Testis (tissue), 3 donors: ENCODE data around the gene AKAP8L. TPM values are rescaled to one million over a fixed set of nuclear protein-coding genes. Genes with fewer than 3 reads are reported as not detected.

Experiments used
- DNase-seq: peaks from one replicate; pipeline ENCODE4 v3.0.0-alpha.2; 2019
- H3K27ac ChIP-seq, 2 donors: fragments of 200-600 bp; sonication (generic); one replicate each; pipeline ENCODE4 v1.5.1; 2019
- H3K27me3 ChIP-seq: fragments of 200-600 bp; sonication (generic); one replicate; pipeline ENCODE4 v1.5.1; 2019
- H3K36me3 ChIP-seq: fragments of 200-600 bp; sonication (generic); one replicate; pipeline ENCODE4 v1.5.1; 2017; ENCODE audit warnings: low read depth; ENCODE audit errors: missing control alignments
- H3K4me1 ChIP-seq: fragments of 200-600 bp; sonication (generic); one replicate; pipeline ENCODE4 v1.5.1; 2019
- H3K4me3 ChIP-seq, 2 donors: fragments of 200-600 bp; sonication (generic); one replicate each; pipeline ENCODE4 v1.5.1; 2017 to 2019
- H3K9me3 ChIP-seq: fragments of 200-600 bp; sonication (generic); one replicate; pipeline ENCODE4 v1.5.1; 2017
- POLR2A ChIP-seq: fragments of 450-650 bp; IDR thresholded peaks from one replicate; pipeline ENCODE4 v1.6.1; 2017; ENCODE audit warnings: antibody characterized with exemption, mild to moderate bottlenecking, moderate library complexity
- WGBS, 2 donors: methylation state at CpG; one replicate each; pipeline ENCODE4 v1.1.5; 2018; 5-methylcytosine and 5-hydroxymethylcytosine counted together
- intact Hi-C: fragments of 100-400 bp; cut with DNase I; formaldehyde crosslinking; loops from one replicate; pipeline ENCODE4 v1.15.1; 2023; ENCODE audit warnings: low total_unique reads
- polyA plus RNA-seq: library from polyadenylated mRNA; stranded (reverse); fragments of 350-450 nt; fragmentation: Illumina TruSeq; extraction: RNeasy Lipid Tissue Mini Kit (QIAGEN cat#74804); gene quantifications from one replicate; pipeline ENCODE4 v1.2.3, GENCODE V29; 2014; ENCODE audit warnings: low read depth, low replicate concordance; ENCODE audit not compliant: insufficient read depth
- total RNA-seq, 2 donors: library from RNA; depleted of rRNA; stranded (reverse); fragments of >200 nt; gene quantifications; one replicate each; pipeline ENCODE4 v1.2.3, GENCODE V29; 2016
- TF ChIP-seq, protein P1 (sequence below), 3 experiments: fragments of 450-650 bp in 2 of 3; fragments of 200-600 bp in 1 of 3; sonication (generic) in 1 of 3; IDR thresholded peaks; one replicate each; pipeline ENCODE4 v1.5.1; 2016 to 2019; ENCODE audit warnings: antibody characterized with exemption in 3 of 3, mild to moderate bottlenecking in 2 of 3, moderate library complexity in 1 of 3

AKAP8L gene
- total and polyA plus RNA-seq, 3 donors from 2014 or later, result 131 to 399 (median 334) TPM

DNA sequence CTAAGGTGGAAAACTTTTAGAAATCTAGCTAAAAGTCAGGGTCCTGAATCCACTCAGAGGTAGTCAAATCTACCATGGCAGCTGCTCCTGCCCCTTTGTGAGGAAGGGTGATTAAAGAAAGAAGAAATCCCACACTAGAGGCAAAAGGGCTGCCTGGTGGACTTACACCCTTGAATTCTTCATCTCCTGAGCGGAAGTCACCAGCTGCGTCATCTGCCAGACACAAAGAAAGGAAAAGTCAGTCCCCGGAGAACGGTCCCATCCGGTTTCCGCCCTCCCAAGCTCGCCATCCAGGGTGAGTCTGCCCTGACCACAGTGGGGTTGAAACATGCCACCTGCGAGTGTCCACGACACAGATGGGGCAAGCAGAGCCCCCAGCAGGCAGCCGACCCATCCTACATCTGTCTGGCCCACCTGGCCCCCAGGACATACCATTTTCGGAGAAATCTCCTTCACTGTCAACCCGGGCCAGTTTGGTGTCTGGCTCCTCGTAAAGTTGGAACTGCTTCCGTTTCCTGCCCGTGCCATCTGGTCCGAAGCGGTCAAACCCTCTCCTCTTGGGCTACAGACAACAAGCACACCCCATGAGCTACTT is 46.9 kb downstream of the AKAP8L start:
- DNase-seq, result no peak
- Histone ChIP-seq H3K9me3 (no peaks in the 10 kb centered on the region), H3K27me3 (no peaks in the 10 kb centered on the region), H3K27ac (no peak overlapping the region), H3K4me1 (peaks cover 31% of the 10 kb centered on the region), H3K36me3 (no peaks in the 10 kb centered on the region), H3K4me3 (no peak overlapping the region)
- intact Hi-C loops, result loop anchor here (10.0 kb wide), 1 partner anchor 117 kb away; no protein-coding TSS in a partner anchor
- TF ChIP-seq POLR2A, result no peak
- TF ChIP-seq, protein P1, sequence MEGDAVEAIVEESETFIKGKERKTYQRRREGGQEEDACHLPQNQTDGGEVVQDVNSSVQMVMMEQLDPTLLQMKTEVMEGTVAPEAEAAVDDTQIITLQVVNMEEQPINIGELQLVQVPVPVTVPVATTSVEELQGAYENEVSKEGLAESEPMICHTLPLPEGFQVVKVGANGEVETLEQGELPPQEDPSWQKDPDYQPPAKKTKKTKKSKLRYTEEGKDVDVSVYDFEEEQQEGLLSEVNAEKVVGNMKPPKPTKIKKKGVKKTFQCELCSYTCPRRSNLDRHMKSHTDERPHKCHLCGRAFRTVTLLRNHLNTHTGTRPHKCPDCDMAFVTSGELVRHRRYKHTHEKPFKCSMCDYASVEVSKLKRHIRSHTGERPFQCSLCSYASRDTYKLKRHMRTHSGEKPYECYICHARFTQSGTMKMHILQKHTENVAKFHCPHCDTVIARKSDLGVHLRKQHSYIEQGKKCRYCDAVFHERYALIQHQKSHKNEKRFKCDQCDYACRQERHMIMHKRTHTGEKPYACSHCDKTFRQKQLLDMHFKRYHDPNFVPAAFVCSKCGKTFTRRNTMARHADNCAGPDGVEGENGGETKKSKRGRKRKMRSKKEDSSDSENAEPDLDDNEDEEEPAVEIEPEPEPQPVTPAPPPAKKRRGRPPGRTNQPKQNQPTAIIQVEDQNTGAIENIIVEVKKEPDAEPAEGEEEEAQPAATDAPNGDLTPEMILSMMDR (IDR thresholded peaks at IDR 0.05), result no peak
- WGBS, 2 donors, result 86 to 90% methylated on average over 11 to 17 of the region's 17 CpGs

GRCh38 chr19:15371119-15371518 is 47.7 kb downstream of the AKAP8L start:
- intact Hi-C loops, result loop anchor here (10.0 kb wide), 1 partner anchor 116 kb away; no protein-coding TSS in a partner anchor
- Histone ChIP-seq H3K4me1 (peaks cover 25% of the 10 kb centered on the region), H3K36me3 (no peaks in the 10 kb centered on the region), H3K27ac (no peak overlapping the region), H3K4me3 (no peak overlapping the region), H3K27me3 (no peaks in the 10 kb centered on the region), H3K9me3 (no peaks in the 10 kb centered on the region)
- no peak for TF ChIP-seq POLR2A
- TF ChIP-seq, protein P1 (IDR thresholded peaks at IDR 0.05), result no peak
- WGBS, 2 donors, result 92 to 97% methylated on average over 7 of the region's 7 CpGs
- no peak for DNase-seq

DNA sequence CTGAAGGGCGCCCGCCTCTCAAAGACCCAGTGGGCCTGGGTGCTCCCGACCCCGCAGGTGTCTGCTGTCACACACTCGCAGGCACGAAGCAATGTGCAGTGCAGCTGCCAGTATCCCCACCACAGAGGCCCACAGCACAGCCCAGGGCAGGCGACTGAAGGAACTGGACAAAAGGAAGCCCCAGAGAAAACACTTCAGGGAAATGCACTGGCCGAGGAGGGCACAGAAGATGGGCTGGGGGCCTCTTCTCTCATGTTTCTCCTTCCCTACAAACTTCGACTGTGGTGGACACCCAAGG is 49.2 kb downstream of the AKAP8L start:
- DNase-seq, result no peak
- Histone ChIP-seq H3K4me3 (no peak overlapping the region), H3K36me3 (no peaks in the 10 kb centered on the region), H3K4me1 (peaks cover 17% of the 10 kb centered on the region), H3K27me3 (no peaks in the 10 kb centered on the region), H3K9me3 (no peaks in the 10 kb centered on the region), H3K27ac (no peak overlapping the region)
- WGBS, 2 donors, result 91 to 95% methylated on average over 3 to 9 of the region's 9 CpGs
- no peak for TF ChIP-seq POLR2A
- TF ChIP-seq, protein P1 (IDR thresholded peaks at IDR 0.05), result no peak
- intact Hi-C loops, result no loop called here

DNA sequence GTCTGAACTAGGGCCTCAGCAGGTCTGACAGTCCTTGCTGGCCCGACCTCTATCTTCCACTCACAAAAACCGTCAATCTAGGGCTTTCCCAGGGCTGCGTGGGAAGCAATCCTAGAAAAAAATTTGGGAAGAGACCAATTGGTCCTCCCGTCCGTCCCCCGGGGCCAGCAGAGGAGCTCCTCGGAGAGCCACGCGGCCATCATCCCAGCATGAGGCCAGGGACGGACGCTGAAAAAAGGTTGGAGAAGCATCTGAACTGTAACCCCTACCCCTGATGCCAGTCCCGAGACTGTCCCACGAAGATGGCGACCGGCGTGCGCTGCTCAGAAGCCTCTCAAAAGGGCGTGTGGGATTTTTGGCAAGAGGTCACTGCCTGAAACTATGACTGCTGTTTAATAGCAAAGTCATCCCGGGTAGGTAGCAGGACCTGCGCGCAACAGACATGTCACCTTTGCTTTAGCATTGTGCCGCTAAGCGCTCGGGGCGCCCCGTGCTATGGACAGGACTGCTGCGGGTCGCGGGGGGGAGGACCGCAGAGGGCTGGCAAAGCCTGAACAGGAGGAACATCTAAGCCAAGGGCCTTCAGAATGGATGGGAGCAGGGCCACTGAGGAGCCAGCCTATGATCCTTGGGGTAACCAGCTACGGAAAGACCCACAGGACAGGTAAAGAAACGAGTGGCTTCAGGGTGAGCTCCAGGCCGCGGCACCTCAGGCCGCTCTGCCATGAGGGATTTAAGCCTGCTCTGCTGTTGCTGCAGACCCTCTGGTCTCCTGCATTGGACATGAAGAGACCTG is 49.8 kb downstream of the AKAP8L start:
- no peak overlapping the region for H3K4me3 ChIP-seq
- H3K9me3 ChIP-seq, result no peaks in the 10 kb centered on the region
- no peak for DNase-seq
- no peak overlapping the region for H3K27ac ChIP-seq
- TF ChIP-seq POLR2A, result no peak
- TF ChIP-seq, protein P1 (IDR thresholded peaks at IDR 0.05), result no peak
- 81 to 91% methylated on average over 32 to 35 of the region's 35 CpGs for WGBS, 2 donors
- H3K36me3 ChIP-seq, result no peaks in the 10 kb centered on the region
- peaks cover 11% of the 10 kb centered on the region for H3K4me1 ChIP-seq
- intact Hi-C loops, result no loop called here
- H3K27me3 ChIP-seq, result no peaks in the 10 kb centered on the region
